ENCODE results near the gene RTN4RL1.

DNA sequence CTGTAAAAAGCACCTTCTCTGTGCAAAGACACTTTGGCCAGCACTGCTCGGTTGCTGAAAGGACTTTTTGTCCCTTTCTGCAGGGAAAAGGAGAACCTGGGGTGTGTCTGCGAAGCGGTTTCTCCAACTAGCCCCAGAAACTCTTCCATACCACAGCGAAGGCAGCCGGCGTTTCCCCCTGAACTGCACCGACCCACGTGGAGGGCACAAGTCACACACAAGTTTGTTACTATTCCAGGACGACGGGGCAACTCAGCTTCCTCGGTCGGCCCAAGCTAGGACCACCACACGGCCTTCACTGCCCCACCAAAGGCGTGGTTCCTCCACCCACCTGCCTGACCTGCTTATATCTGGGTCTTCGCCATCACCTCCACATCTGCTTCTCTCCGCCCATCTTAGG, 1.9 kb downstream of the RTN4RL1 start:
- TF ChIP-seq CTCF (IDR thresholded peaks at IDR 0.05; ENCODE audit: insufficient read depth, low read length, poor library complexity, severe bottlenecking) (no peak), EZH2phosphoT487 (conservative IDR thresholded peaks at IDR 0.05; ENCODE audit: low read length) (no peak)

All from SU-DHL-6 (cell line).